B cell (primary cell): ENCODE data around the gene SIX1.

Source experiments
- CTCF ChIP-seq: fragments of 200-600 bp; IDR thresholded peaks from one replicate; pipeline ENCODE4 v1.8.0; 2022; ENCODE audit warnings: antibody characterized with exemption, mild to moderate bottlenecking
- EZH2 ChIP-seq: IDR thresholded peaks from 2 replicates; pipeline ENCODE4 v1.6.1; 2012; ENCODE audit warnings: borderline replicate concordance, low read depth, mild to moderate bottlenecking, moderate library complexity, low read length; ENCODE audit not compliant: insufficient read depth, poor library complexity, severe bottlenecking

- TF ChIP-seq CTCF (no peak), EZH2 (no peak)
Measured at GRCh38 chr14:60657456-60658210, 8.4 kb upstream of the SIX1 start.
